ENCODE measurements around the gene B3GNT2. TPM values are rescaled to one million over a fixed set of nuclear protein-coding genes. Genes with fewer than 3 reads are reported as not detected.

B3GNT2 gene
- total RNA-seq, 1 experiment from 2014 or later, result 32.2 TPM

GRCh38 chr2:62248226-62248625 is 52.3 kb downstream of the B3GNT2 start:
- Mint-ChIP-seq H3K4me1 (no peaks in the 10 kb centered on the region), H3K9me3 (0 out of 2 replicates have a peak, but pooled peaks cover 6% of the 10 kb centered on the region), H3K27ac (no peak overlapping the region), H3K4me3 (no peak overlapping the region), H3K27me3 (ENCODE audit: low read depth) (no peaks in the 10 kb centered on the region), H3K36me3 (no peaks in the 10 kb centered on the region)
- no peak for DNase-seq (ENCODE audit: low spot score)
- ChIA-PET CTCF (no interaction called here), POLR2A (no interaction called here)
- no peak for ATAC-seq
- TF ChIP-seq EMX1 (CRISPR knock-in tag; IDR thresholded peaks at IDR 0.05) (no peak), ZNF425 (CRISPR knock-in tag; conservative IDR thresholded peaks at IDR 0.05) (no peak), NFYB (CRISPR knock-in tag; conservative IDR thresholded peaks at IDR 0.05; ENCODE audit: low read depth) (no peak), TP53 (CRISPR knock-in tag; IDR thresholded peaks at IDR 0.05) (no peak), ERG (CRISPR knock-in tag; IDR thresholded peaks at IDR 0.05) (no peak), ATF2 (CRISPR knock-in tag; IDR thresholded peaks at IDR 0.05; ENCODE audit: borderline replicate concordance, low read depth) (no peak), KAT7 (CRISPR knock-in tag; IDR thresholded peaks at IDR 0.05; ENCODE audit: borderline replicate concordance) (no peak), SMAD3 (CRISPR knock-in tag; IDR thresholded peaks at IDR 0.05; ENCODE audit: borderline replicate concordance) (no peak)

GRCh38 chr2:62250239-62250638 is 54.3 kb downstream of the B3GNT2 start:
- Mint-ChIP-seq H3K36me3 (peaks cover 3% of the 10 kb centered on the region; the same call in 1 of the 2 replicates), H3K4me1 (no peaks in the 10 kb centered on the region), H3K4me3 (no peak overlapping the region), H3K27me3 (ENCODE audit: low read depth) (no peaks in the 10 kb centered on the region), H3K9me3 (peaks cover 11% of the 10 kb centered on the region), H3K27ac (no peak overlapping the region; the same call in 1 of the 2 replicates)
- DNase-seq (ENCODE audit: low spot score) (no peak), ATAC-seq (no peak)
- CTCF ChIA-PET, result no interaction called here
- POLR2A ChIA-PET, result no interaction called here
- TF ChIP-seq GTF2I (CRISPR knock-in tag; conservative IDR thresholded peaks at IDR 0.05), result no peak
- no peak for TF ChIP-seq HMGXB4 (CRISPR knock-in tag; IDR thresholded peaks at IDR 0.05)
- TF ChIP-seq FOXJ3 (CRISPR knock-in tag; IDR thresholded peaks at IDR 0.05; ENCODE audit: borderline replicate concordance), result no peak
- no peak for TF ChIP-seq ZSCAN18 (CRISPR knock-in tag; IDR thresholded peaks at IDR 0.05)
- no peak for TF ChIP-seq ZNF396 (CRISPR knock-in tag; IDR thresholded peaks at IDR 0.05; ENCODE audit: borderline replicate concordance)
- TF ChIP-seq GRHL2 (CRISPR knock-in tag; IDR thresholded peaks at IDR 0.05; ENCODE audit: insufficient replicate concordance, severe bottlenecking), result no peak
- TF ChIP-seq ZBTB43 (CRISPR knock-in tag; IDR thresholded peaks at IDR 0.05), result no peak
- no peak for TF ChIP-seq TEAD1 (CRISPR knock-in tag; IDR thresholded peaks at IDR 0.05)
- no peak for TF ChIP-seq GABPB1 (CRISPR knock-in tag; IDR thresholded peaks at IDR 0.05)
- TF ChIP-seq MYBL2 (CRISPR knock-in tag; IDR thresholded peaks at IDR 0.05), result no peak
- TF ChIP-seq CDX4 (CRISPR knock-in tag; IDR thresholded peaks at IDR 0.05; ENCODE audit: borderline replicate concordance), result no peak
- no peak for TF ChIP-seq FOXK1 (CRISPR knock-in tag; IDR thresholded peaks at IDR 0.05)
- TF ChIP-seq PRDM15 (CRISPR knock-in tag; IDR thresholded peaks at IDR 0.05), result no peak
- no peak for TF ChIP-seq ZNF416 (CRISPR knock-in tag; IDR thresholded peaks at IDR 0.05)

Data from WTC11 (cell line).